ENCODE measurements around the gene SH3PXD2A. TPM values are rescaled to one million over a fixed set of nuclear protein-coding genes. Genes with fewer than 3 reads are reported as not detected.

The SH3PXD2A gene
- total RNA-seq, 1 donor from 2014 or later, result 38.6 TPM

GRCh38 chr10:103563231-103564115 is 291.9 kb downstream of the SH3PXD2A start:
- H3K27ac Mint-ChIP-seq, result no peak overlapping the region
- no peak for TF ChIP-seq CTCF (conservative IDR thresholded peaks at IDR 0.05)
- H3K36me3 Mint-ChIP-seq, result no peaks in the 10 kb centered on the region
- no peak for DNase-seq (ENCODE audit: extremely low spot score, unreplicated experiment)
- peaks cover 13% of the 10 kb centered on the region for H3K4me1 Mint-ChIP-seq (ENCODE audit: unreplicated experiment)
- no peak overlapping the region for H3K4me3 Mint-ChIP-seq
- no peaks in the 10 kb centered on the region for H3K9me3 Mint-ChIP-seq
- peaks cover 2% of the 10 kb centered on the region for H3K27me3 Mint-ChIP-seq

- Mint-ChIP-seq H3K27ac (peak overlapping the region; percentile 58), H3K4me1 (ENCODE audit: unreplicated experiment) (peaks cover 7% of the 10 kb centered on the region), H3K27me3 (peaks cover 2% of the 10 kb centered on the region), H3K36me3 (no peaks in the 10 kb centered on the region), H3K9me3 (no peaks in the 10 kb centered on the region), H3K4me3 (no peak overlapping the region)
- DNase-seq (ENCODE audit: extremely low spot score, unreplicated experiment), result no peak
- TF ChIP-seq CTCF (conservative IDR thresholded peaks at IDR 0.05), result no peak
Observed at GRCh38 chr10:103562383-103562782, 293.0 kb downstream of the SH3PXD2A start.

- TF ChIP-seq CTCF (conservative IDR thresholded peaks at IDR 0.05), result no peak
- Mint-ChIP-seq H3K27me3 (peaks cover 2% of the 10 kb centered on the region), H3K4me3 (no peak overlapping the region)
Observed at GRCh38 chr10:103560886-103561285, 294.5 kb downstream of the SH3PXD2A start.

GRCh38 chr10:103559776-103560175 is 295.6 kb downstream of the SH3PXD2A start:
- H3K27me3 Mint-ChIP-seq, result peaks cover 2% of the 10 kb centered on the region
- H3K4me1 Mint-ChIP-seq (ENCODE audit: unreplicated experiment), result peaks cover 8% of the 10 kb centered on the region
- no peak overlapping the region for H3K4me3 Mint-ChIP-seq
- no peaks in the 10 kb centered on the region for H3K9me3 Mint-ChIP-seq
- DNase-seq (ENCODE audit: extremely low spot score, unreplicated experiment), result no peak
- no peak for TF ChIP-seq CTCF (conservative IDR thresholded peaks at IDR 0.05)
- H3K27ac Mint-ChIP-seq, result peak overlapping the region; percentile 40
- no peaks in the 10 kb centered on the region for H3K36me3 Mint-ChIP-seq

More at GRCh38 chr10:103560886-103561285, 294.5 kb downstream of the SH3PXD2A start:
- DNase-seq (ENCODE audit: extremely low spot score, unreplicated experiment), result no peak
- no peaks in the 10 kb centered on the region for H3K9me3 Mint-ChIP-seq
- no peak overlapping the region for H3K27ac Mint-ChIP-seq
- no peaks in the 10 kb centered on the region for H3K36me3 Mint-ChIP-seq
- H3K4me1 Mint-ChIP-seq (ENCODE audit: unreplicated experiment), result peaks cover 7% of the 10 kb centered on the region

GRCh38 chr10:103558911-103559310 is 296.5 kb downstream of the SH3PXD2A start:
- Mint-ChIP-seq H3K36me3 (no peaks in the 10 kb centered on the region), H3K27me3 (peaks cover 2% of the 10 kb centered on the region), H3K4me1 (ENCODE audit: unreplicated experiment) (peaks cover 16% of the 10 kb centered on the region), H3K27ac (no peak overlapping the region), H3K9me3 (no peaks in the 10 kb centered on the region), H3K4me3 (peak overlapping the region; percentile 57)
- no peak for DNase-seq (ENCODE audit: extremely low spot score, unreplicated experiment)
- no peak for TF ChIP-seq CTCF (conservative IDR thresholded peaks at IDR 0.05)

Data from type B pancreatic cell (in vitro differentiated cells).